CD4-positive, alpha-beta T cell treated with Interleukin-10 for 1 hour (primary cell): ENCODE measurements around the gene CYP1B1.

Source experiments
- DNase-seq: peaks from one replicate; pipeline ENCODE4 v3.0.0-alpha.2; 2020

Gene CYP1B1

DNA sequence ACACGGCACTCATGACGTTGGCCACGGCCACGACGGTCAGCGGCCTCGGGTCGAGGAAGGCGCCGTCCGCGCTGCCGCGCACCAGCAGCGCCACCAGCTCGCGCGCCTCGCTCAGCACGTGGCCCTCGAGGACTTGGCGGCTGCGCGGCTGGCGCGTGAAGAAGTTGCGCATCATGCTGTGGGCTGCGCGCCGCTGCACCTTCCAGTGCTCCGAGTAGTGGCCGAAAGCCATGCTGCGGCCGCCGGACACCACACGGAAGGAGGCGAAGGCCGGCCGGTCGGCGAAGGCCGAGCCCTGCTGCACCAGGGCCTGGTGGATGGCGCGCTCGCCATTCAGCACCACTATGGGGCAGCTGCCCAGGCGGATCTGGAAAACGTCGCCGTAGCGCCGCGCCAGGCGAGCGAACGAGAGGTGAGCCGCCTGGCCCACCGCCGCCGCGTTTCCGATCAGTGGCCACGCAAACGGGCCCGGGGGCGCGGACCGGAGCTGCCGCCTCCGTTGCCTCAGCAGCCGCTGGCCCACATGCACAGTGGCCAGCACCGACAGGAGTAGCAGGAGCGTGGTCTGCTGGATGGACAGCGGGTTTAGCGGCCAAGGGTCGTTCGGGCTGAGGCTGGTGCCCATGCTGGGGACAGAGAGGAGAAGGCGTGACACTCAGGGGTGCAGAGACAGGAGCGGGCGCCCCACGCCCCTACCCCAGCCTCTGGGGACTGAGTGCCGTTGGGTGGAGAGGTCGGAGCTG lies 1.0 kb downstream of the CYP1B1 start:
- DNase-seq, result no peak

GRCh38 chr2:38074058-38074763 lies 1.7 kb downstream of the CYP1B1 start:
- DNase-seq, result no peak

- DNase-seq, result no peak
Observed at GRCh38 chr2:38073211-38074057, 2.5 kb downstream of the CYP1B1 start.

GRCh38 chr2:38070438-38070837 lies 5.5 kb downstream of the CYP1B1 start:
- DNase-seq, result no peak

DNA sequence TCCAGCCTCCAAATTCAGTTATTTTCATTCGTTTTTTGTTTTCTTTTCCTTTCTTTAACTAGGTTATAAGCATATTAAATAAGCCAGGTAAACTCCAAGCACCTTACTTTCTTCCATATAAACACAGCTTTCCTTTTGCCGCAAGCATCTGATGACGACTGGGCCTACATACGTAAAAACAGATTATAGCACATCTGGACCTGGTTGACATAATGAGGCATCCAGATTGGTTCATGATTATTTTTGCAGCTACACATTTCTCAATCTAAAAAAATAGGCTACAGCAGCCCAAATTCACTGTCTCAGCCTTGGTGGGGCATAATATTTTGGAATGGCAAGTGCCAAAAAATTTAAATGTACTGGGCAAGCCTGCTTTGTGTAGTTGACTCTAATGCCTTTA lies 7.7 kb downstream of the CYP1B1 start:
- DNase-seq, result no peak

DNA sequence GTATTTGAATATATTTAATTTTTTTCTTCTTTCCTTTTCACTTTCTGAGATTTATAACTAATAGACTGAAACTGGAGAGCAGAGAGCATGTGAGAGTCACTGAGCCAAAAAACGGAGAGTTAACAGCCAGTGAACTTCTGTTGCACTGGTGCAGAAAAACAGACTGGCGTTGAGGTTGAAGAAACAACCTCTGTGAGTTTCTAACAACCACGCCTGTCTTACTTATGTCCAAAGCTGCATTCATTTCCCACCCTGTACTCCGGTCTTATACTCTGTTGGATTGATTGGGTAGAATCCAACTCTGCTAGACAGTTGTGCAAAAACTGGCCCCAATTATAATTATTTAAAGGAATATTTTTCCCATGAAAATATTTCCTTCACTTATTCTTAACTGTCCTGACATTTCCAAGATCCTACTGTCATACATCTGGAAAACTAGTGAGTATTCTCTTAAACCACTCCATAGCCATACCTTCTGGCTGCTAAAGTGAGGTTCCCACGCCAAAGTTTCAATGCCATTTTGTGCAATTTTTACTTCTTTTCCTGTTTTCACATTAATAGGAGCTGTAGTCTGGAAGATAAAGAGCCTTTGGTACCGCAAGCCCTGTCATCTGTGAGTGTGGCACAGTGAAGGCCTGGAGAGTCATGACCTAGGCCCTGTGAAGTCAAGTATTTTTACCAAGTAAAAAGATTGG lies 9.4 kb downstream of the CYP1B1 start:
- no peak for DNase-seq

- no peak for DNase-seq
Observed at GRCh38 chr2:38065502-38066135, 10.3 kb downstream of the CYP1B1 start.

- DNase-seq, result no peak
Observed at GRCh38 chr2:38064801-38065501, 11.0 kb downstream of the CYP1B1 start.

- no peak for DNase-seq
Observed at GRCh38 chr2:38060236-38061018, 15.5 kb downstream of the CYP1B1 start.

GRCh38 chr2:38057651-38058410 lies 18.1 kb downstream of the CYP1B1 start:
- no peak for DNase-seq

DNA sequence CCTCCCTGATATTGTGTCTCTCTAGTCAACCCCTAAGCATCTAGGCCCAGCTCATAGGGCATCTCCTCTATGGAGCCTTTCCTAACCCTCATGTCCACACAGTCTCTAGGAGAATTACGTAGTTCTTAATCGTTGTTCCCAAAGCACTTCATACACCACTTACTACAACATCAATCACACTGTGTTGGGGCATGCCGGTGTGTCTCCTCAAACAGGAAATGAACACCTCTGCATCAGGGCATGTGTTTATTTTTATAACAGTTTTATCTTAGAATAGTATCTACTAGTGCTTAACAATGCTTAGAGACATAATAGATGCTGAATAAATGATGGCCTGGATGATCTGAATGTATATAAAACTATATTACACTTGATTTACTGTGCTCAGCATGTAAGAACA lies 19.7 kb downstream of the CYP1B1 start:
- DNase-seq, result no peak

- no peak for DNase-seq
Observed at GRCh38 chr2:38045811-38046210, 30.1 kb downstream of the CYP1B1 start.

DNA sequence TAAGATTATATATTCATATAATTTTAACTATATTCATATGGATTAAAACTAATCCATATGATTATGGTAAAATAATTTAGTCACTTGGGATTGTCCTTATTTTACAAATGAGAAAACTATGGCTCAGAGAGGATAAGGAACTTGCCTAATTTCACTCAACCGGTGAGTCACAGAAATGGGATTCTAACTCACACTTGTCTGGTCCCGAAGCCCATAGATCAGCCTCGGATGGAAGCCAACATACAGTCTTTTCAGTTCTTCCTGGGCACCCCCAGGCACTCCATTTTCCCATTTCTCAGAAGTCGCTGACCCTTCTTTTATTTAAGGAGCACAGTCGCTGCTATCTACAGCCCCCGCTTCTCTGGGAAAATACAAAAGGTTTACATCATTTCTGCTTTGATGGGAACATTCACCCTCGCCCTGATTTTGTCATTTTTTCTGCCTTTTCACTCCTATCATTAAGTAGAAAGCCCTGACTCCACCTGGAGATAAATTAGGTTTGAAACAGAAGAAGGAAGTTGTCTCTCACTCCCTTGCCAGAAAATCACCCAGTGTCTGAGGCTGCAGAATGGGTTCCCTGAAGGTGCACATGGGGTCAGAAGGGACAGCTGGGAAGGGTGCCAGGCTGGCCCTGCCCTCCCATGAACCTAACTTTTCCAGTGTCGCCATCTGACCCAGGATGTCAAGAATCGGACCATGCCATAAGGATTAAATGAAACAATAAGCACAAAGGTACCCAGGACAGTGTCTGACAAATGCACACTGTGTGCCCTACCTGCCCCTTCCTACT lies 36.6 kb downstream of the CYP1B1 start:
- DNase-seq, result no peak

- DNase-seq, result no peak
Observed at GRCh38 chr2:38038682-38039081, 37.3 kb downstream of the CYP1B1 start.

DNA sequence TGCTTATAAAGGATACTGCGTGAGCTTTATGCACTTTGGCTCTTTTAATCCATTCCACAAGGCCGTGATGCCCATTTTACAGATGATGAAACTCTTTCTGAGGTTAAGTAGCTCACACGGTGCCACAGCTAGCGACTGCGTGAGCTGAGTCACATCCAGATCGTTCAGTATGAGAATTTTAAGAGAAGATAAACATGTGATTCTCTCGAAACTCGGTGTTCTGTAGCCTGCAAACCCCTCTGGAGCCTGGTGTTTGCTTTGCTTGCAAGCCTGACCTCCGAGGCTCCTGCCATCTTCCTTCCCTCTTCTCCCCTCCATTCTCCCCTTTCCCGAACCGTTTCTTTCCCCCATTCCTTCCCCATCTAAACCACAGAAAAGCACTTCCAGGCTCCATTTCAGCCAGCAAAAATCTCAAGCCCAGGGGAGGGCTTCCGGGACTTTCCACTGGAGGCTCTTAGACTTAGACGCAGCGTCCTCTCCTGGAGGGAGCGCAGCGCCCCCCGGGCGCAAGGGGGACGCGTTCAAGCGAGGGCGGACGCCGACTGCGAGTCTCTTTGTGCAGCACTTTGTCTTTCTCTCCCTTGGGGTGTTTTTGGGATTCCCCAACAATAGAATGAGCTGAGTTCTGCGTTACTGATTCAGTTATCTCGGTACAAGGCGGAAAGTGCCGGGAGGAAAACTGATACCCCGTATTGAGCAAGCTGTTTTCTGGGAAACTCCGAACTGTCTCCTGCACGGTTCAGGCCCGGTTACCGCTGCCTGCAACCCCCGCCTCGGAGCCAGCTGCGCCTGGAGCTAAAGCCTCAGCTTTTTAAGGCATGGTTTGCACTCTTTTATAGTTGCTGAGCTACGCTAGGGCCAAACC lies 38.0 kb downstream of the CYP1B1 start:
- DNase-seq, result no peak

- no peak for DNase-seq
Observed at GRCh38 chr2:38037325-38037724, 38.6 kb downstream of the CYP1B1 start.

GRCh38 chr2:38035968-38036367 lies 40.0 kb downstream of the CYP1B1 start:
- no peak for DNase-seq

GRCh38 chr2:38033646-38034045 lies 42.3 kb downstream of the CYP1B1 start:
- DNase-seq, result no peak
